GM23338 (cell line): Measurements from ENCODE around the gene POLR2F. TPM values are rescaled to one million over a fixed set of nuclear protein-coding genes. Genes with fewer than 3 reads are reported as not detected.
A peak's percentile ranks its signal among the peaks of the same experiment; 100 is the strongest.

Experiments
- ATAC-seq: fragments of 200-7000 bp; cut with Tn5 transposase; 3 replicates; pipeline ENCODE4 v1.9.1; 2020
- DNase-seq: peaks from one replicate; pipeline ENCODE4 v3.0.0-alpha.2; 2015; ENCODE audit warnings: low spot score
- H2AFZ ChIP-seq: fragments of 200-600 bp; sonication (generic); 2 replicates; pipeline ENCODE4 v1.8.0; 2016; ENCODE audit warnings: antibody characterized with exemption, mild to moderate bottlenecking, moderate library complexity
- H3F3A ChIP-seq: fragments of 200-600 bp; sonication (generic); replicated peaks from 2 replicates; pipeline ENCODE4 v1.8.0; 2017; ENCODE audit warnings: antibody characterized with exemption, mixed run types, low read depth
- H3K27ac ChIP-seq: fragments of 200-600 bp; sonication (generic); 2 replicates; pipeline ENCODE4 v1.6.1; 2016; ENCODE audit warnings: low read depth
- H3K27me3 ChIP-seq: fragments of 200-600 bp; sonication (generic); 2 replicates; pipeline ENCODE4 v1.8.0; 2016; ENCODE audit warnings: mild to moderate bottlenecking, mixed run types, moderate library complexity; ENCODE audit not compliant: insufficient read depth
- H3K36me3 ChIP-seq: fragments of 200-600 bp; sonication (generic); 2 replicates; pipeline ENCODE4 v1.8.0; 2016; ENCODE audit warnings: mild to moderate bottlenecking; ENCODE audit not compliant: insufficient read depth
- H3K4me1 ChIP-seq: fragments of 200-600 bp; sonication (generic); 2 replicates; pipeline ENCODE4 v1.8.0; 2016; ENCODE audit warnings: mild to moderate bottlenecking, moderate library complexity; ENCODE audit not compliant: insufficient read depth
- H3K4me2 ChIP-seq: fragments of 200-600 bp; sonication (generic); 2 replicates; pipeline ENCODE4 v1.7.1; 2017; ENCODE audit warnings: mixed run types
- H3K4me3 ChIP-seq: fragments of 200-600 bp; sonication (generic); 2 replicates; pipeline ENCODE4 v1.6.1; 2016; ENCODE audit warnings: mixed run types
- H3K79me2 ChIP-seq: fragments of 200-600 bp; sonication (generic); replicated peaks from 2 replicates; pipeline ENCODE4 v1.8.0; 2017; ENCODE audit warnings: mild to moderate bottlenecking; ENCODE audit not compliant: insufficient read depth
- H3K9me2 ChIP-seq: fragments of 200-600 bp; sonication (generic); 2 replicates; pipeline ENCODE4 v1.8.0; 2017; ENCODE audit not compliant: insufficient read depth
- H4K20me1 ChIP-seq: fragments of 200-600 bp; sonication (generic); replicated peaks from 2 replicates; pipeline ENCODE4 v1.8.0; 2017; ENCODE audit warnings: mild to moderate bottlenecking; ENCODE audit not compliant: insufficient read depth
- H3K27ac Mint-ChIP-seq: 2 replicates; pipeline ENCODE4 v1.8.0; 2020; ENCODE audit warnings: inconsistent platforms, mild to moderate bottlenecking, moderate library complexity, mixed read lengths
- H3K27me3 Mint-ChIP-seq: 3 replicates; pipeline ENCODE4 v1.8.0; 2022; ENCODE audit warnings: low read depth, mild to moderate bottlenecking, moderate library complexity, mixed read lengths, inconsistent platforms; ENCODE audit not compliant: insufficient read depth, poor library complexity
- H3K36me3 Mint-ChIP-seq: 3 replicates; pipeline ENCODE4 v1.8.0; 2021; ENCODE audit warnings: low read depth, mild to moderate bottlenecking, inconsistent platforms, moderate library complexity, mixed read lengths
- H3K4me1 Mint-ChIP-seq: 3 replicates; pipeline ENCODE4 v1.8.0; 2020; ENCODE audit warnings: mild to moderate bottlenecking, inconsistent platforms, mixed read lengths
- H3K4me3 Mint-ChIP-seq: 3 replicates; pipeline ENCODE4 v1.8.0; 2021; ENCODE audit warnings: moderate library complexity, mild to moderate bottlenecking, inconsistent platforms, mixed read lengths
- H3K9me3 Mint-ChIP-seq: 3 replicates; pipeline ENCODE4 v1.8.0; 2020; ENCODE audit warnings: moderate library complexity, mild to moderate bottlenecking, inconsistent platforms, mixed read lengths
- CREB1 ChIP-seq: fragments of 250-450 bp; sonication (Bioruptor Pico); IDR thresholded peaks from 2 replicates; pipeline ENCODE4 v1.5.0; 2020; ENCODE audit warnings: low read depth, mild to moderate bottlenecking, moderate library complexity
- EZH2 ChIP-seq: fragments of 200-600 bp; sonication (generic); IDR thresholded peaks from one replicate; pipeline ENCODE4 v1.8.0; 2017; ENCODE audit warnings: antibody characterized with exemption, mild to moderate bottlenecking, low read depth; ENCODE audit not compliant: unreplicated experiment
- EZH2phosphoT487 ChIP-seq: fragments of 200-600 bp; sonication (generic); IDR thresholded peaks from one replicate; pipeline ENCODE4 v1.8.1; 2018; ENCODE audit warnings: antibody characterized with exemption; ENCODE audit not compliant: unreplicated experiment
- NANOG ChIP-seq: IDR thresholded peaks from 2 replicates; pipeline ENCODE4 v1.6.1; 2016; ENCODE audit warnings: antibody characterized with exemption, borderline replicate concordance
- POLR2AphosphoS5 ChIP-seq: IDR thresholded peaks from 2 replicates; pipeline ENCODE4 v1.6.1; 2016; ENCODE audit warnings: antibody characterized with exemption, low read depth
- ZNF331 ChIP-seq: fragments of 250-450 bp; sonication (Bioruptor Pico); IDR thresholded peaks from 2 replicates; pipeline ENCODE4 v1.5.0; 2020; ENCODE audit warnings: low read depth, mild to moderate bottlenecking, moderate library complexity
- polyA plus RNA-seq: library from polyadenylated mRNA; unstranded; fragments of >200 nt; fragmentation: Nextera tagmentation; extraction: Ambion mirVana; gene quantifications from 2 replicates; pipeline ENCODE4 v1.2.1, GENCODE V29; 2016
- total RNA-seq: library from RNA; depleted of rRNA; stranded (reverse); fragments of >200 nt; shearing (Covaris generic); gene quantifications from 2 replicates; pipeline ENCODE4 v1.2.3, GENCODE V29; 2014
- TF ChIP-seq, protein P1 (sequence below): fragments of 250-450 bp; sonication (Bioruptor Pico); IDR thresholded peaks from 2 replicates; pipeline ENCODE4 v1.5.0; 2020; ENCODE audit warnings: mild to moderate bottlenecking, moderate library complexity
- TF ChIP-seq, protein P2 (sequence below): IDR thresholded peaks from 2 replicates; pipeline ENCODE4 v1.6.1; 2016; ENCODE audit warnings: antibody characterized with exemption
- TF ChIP-seq, protein P3 (sequence below): IDR thresholded peaks from one replicate; pipeline ENCODE4 v1.6.1; 2018; ENCODE audit warnings: antibody characterized with exemption; ENCODE audit not compliant: unreplicated experiment
- TF ChIP-seq, protein P4 (sequence below), 2 experiments: fragments of 200-600 bp in 1 of 2; sonication (generic) in 1 of 2; conservative IDR thresholded peaks; 2 replicates each; pipeline versions ENCODE4 v1.5.1 to v1.6.1; 2016 to 2017; ENCODE audit warnings: antibody characterized with exemption in 2 of 2, low read depth in 2 of 2, mild to moderate bottlenecking in 2 of 2, moderate library complexity in 1 of 2

Gene POLR2F
- total and polyA plus RNA-seq, 2 experiments from 2014 or later: 144 to 429 TPM

DNA sequence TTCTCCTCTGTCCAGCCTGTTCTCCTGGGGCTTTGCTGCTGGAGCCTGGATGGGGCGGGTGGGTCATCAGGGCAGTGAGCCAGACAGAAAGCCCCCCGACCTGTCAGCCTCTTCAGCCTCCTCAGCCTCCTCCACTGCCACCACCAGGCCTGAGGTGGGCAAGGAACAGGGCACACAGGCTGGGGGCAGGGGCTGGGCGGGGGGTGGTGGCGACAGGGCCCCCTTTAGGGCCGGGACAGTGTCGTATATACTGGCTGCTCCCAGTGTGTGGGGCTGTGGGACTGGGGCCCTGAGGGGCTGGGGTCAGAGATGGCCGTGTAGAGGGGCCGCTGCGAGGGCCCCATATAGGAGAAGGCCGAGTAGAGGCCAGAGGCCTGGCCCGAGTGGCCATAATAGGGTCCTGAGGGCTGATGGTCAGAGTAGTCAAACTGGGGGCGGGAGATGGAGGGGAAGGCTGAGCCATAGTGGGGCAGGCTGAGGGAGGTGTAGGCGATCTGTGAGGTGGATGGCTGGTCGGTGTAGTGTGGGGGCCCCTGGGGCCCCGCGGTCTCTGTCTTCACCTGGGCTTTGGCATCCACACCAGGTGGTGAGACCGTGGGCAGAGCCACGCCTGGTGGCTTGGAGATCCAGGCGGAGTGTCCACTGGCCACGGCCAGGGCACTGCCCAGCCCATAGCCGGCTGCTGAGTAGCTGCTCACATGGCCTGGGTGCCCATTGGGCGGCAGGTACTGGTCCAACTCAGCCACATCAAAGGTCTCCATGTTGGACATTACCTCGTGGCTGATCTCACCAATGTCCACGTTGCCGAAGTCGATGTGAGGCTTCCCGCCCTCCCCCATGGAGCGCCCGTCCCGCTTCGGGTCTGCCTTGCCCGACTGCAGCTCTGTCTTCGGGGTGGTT, 20.0 kb downstream of the POLR2F start (continued):
- TF ChIP-seq, protein P1, sequence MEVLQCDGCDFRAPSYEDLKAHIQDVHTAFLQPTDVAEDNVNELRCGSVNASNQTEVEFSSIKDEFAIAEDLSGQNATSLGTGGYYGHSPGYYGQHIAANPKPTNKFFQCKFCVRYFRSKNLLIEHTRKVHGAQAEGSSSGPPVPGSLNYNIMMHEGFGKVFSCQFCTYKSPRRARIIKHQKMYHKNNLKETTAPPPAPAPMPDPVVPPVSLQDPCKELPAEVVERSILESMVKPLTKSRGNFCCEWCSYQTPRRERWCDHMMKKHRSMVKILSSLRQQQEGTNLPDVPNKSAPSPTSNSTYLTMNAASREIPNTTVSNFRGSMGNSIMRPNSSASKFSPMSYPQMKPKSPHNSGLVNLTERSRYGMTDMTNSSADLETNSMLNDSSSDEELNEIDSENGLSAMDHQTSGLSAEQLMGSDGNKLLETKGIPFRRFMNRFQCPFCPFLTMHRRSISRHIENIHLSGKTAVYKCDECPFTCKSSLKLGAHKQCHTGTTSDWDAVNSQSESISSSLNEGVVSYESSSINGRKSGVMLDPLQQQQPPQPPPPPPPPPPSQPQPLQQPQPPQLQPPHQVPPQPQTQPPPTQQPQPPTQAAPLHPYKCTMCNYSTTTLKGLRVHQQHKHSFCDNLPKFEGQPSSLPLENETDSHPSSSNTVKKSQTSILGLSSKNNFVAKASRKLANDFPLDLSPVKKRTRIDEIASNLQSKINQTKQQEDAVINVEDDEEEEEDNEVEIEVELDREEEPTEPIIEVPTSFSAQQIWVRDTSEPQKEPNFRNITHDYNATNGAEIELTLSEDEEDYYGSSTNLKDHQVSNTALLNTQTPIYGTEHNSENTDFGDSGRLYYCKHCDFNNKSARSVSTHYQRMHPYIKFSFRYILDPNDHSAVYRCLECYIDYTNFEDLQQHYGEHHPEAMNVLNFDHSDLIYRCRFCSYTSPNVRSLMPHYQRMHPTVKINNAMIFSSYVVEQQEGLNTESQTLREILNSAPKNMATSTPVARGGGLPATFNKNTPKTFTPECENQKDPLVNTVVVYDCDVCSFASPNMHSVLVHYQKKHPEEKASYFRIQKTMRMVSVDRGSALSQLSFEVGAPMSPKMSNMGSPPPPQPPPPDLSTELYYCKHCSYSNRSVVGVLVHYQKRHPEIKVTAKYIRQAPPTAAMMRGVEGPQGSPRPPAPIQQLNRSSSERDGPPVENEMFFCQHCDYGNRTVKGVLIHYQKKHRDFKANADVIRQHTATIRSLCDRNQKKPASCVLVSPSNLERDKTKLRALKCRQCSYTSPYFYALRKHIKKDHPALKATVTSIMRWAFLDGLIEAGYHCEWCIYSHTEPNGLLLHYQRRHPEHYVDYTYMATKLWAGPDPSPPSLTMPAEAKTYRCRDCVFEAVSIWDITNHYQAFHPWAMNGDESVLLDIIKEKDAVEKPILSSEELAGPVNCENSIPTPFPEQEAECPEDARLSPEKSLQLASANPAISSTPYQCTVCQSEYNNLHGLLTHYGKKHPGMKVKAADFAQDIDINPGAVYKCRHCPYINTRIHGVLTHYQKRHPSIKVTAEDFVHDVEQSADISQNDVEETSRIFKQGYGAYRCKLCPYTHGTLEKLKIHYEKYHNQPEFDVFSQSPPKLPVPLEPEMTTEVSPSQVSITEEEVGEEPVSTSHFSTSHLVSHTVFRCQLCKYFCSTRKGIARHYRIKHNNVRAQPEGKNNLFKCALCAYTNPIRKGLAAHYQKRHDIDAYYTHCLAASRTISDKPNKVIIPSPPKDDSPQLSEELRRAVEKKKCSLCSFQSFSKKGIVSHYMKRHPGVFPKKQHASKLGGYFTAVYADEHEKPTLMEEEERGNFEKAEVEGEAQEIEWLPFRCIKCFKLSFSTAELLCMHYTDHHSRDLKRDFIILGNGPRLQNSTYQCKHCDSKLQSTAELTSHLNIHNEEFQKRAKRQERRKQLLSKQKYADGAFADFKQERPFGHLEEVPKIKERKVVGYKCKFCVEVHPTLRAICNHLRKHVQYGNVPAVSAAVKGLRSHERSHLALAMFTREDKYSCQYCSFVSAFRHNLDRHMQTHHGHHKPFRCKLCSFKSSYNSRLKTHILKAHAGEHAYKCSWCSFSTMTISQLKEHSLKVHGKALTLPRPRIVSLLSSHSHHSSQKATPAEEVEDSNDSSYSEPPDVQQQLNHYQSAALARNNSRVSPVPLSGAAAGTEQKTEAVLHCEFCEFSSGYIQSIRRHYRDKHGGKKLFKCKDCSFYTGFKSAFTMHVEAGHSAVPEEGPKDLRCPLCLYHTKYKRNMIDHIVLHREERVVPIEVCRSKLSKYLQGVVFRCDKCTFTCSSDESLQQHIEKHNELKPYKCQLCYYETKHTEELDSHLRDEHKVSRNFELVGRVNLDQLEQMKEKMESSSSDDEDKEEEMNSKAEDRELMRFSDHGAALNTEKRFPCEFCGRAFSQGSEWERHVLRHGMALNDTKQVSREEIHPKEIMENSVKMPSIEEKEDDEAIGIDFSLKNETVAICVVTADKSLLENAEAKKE (CRISPR knock-in tag): no peak
- TF ChIP-seq ZNF331 (CRISPR knock-in tag): no peak
- TF ChIP-seq EZH2phosphoT487: no peak
- TF ChIP-seq POLR2AphosphoS5: no peak

DNA sequence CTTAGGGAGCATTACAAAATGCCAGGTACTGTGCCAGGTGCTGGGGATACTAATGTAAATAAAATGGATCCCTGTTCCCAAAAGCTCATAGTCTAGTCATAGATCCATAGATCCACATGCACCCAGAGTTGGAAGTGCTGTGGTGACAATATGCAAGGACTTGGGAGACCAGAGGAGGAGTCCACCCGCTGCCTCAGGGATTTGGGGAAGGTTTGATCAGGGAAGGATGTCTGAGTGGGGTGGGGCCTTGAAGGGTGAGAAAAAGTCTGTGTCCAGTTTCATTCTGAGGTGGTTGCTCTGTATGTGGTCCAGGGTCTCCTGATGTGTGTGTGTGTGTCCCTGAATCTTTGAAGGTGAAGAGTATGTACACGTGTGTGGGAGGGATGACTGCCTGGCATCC, 21.7 kb downstream of the POLR2F start:
- no peak overlapping the region for H2AFZ ChIP-seq
- Mint-ChIP-seq H3K4me3 (no peak overlapping the region), H3K27ac (peak overlapping the region; percentile 28; the same call in 1 of the 2 replicates), H3K9me3 (no peaks in the 10 kb centered on the region; the same call in 2 of the 3 replicates), H3K27me3 (peaks cover 14% of the 10 kb centered on the region), H3K4me1 (peaks cover 22% of the 10 kb centered on the region), H3K36me3 (no peaks in the 10 kb centered on the region)
- peaks cover 17% of the 10 kb centered on the region for H3K4me1 ChIP-seq
- H3K9me2 ChIP-seq: no peaks in the 10 kb centered on the region
- peaks cover 4% of the 10 kb centered on the region; the same call in 1 of the 2 replicates for H3F3A ChIP-seq
- no peak overlapping the region for H3K27ac ChIP-seq
- no peak overlapping the region for H3K4me2 ChIP-seq
- no peaks in the 10 kb centered on the region for H3K36me3 ChIP-seq
- no peak overlapping the region for H3K4me3 ChIP-seq
- no peaks in the 10 kb centered on the region for H3K79me2 ChIP-seq
- ATAC-seq (no peak), DNase-seq (no peak)
- TF ChIP-seq, protein P2, sequence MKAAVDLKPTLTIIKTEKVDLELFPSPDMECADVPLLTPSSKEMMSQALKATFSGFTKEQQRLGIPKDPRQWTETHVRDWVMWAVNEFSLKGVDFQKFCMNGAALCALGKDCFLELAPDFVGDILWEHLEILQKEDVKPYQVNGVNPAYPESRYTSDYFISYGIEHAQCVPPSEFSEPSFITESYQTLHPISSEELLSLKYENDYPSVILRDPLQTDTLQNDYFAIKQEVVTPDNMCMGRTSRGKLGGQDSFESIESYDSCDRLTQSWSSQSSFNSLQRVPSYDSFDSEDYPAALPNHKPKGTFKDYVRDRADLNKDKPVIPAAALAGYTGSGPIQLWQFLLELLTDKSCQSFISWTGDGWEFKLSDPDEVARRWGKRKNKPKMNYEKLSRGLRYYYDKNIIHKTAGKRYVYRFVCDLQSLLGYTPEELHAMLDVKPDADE: no peak
- TF ChIP-seq EZH2phosphoT487 (no peak), NANOG (no peak), POLR2AphosphoS5 (no peak), CREB1 (CRISPR knock-in tag) (no peak), EZH2 (no peak), ZNF331 (CRISPR knock-in tag) (no peak)
- TF ChIP-seq, protein P3, sequence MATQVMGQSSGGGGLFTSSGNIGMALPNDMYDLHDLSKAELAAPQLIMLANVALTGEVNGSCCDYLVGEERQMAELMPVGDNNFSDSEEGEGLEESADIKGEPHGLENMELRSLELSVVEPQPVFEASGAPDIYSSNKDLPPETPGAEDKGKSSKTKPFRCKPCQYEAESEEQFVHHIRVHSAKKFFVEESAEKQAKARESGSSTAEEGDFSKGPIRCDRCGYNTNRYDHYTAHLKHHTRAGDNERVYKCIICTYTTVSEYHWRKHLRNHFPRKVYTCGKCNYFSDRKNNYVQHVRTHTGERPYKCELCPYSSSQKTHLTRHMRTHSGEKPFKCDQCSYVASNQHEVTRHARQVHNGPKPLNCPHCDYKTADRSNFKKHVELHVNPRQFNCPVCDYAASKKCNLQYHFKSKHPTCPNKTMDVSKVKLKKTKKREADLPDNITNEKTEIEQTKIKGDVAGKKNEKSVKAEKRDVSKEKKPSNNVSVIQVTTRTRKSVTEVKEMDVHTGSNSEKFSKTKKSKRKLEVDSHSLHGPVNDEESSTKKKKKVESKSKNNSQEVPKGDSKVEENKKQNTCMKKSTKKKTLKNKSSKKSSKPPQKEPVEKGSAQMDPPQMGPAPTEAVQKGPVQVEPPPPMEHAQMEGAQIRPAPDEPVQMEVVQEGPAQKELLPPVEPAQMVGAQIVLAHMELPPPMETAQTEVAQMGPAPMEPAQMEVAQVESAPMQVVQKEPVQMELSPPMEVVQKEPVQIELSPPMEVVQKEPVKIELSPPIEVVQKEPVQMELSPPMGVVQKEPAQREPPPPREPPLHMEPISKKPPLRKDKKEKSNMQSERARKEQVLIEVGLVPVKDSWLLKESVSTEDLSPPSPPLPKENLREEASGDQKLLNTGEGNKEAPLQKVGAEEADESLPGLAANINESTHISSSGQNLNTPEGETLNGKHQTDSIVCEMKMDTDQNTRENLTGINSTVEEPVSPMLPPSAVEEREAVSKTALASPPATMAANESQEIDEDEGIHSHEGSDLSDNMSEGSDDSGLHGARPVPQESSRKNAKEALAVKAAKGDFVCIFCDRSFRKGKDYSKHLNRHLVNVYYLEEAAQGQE: no peak
- TF ChIP-seq, protein P4, sequence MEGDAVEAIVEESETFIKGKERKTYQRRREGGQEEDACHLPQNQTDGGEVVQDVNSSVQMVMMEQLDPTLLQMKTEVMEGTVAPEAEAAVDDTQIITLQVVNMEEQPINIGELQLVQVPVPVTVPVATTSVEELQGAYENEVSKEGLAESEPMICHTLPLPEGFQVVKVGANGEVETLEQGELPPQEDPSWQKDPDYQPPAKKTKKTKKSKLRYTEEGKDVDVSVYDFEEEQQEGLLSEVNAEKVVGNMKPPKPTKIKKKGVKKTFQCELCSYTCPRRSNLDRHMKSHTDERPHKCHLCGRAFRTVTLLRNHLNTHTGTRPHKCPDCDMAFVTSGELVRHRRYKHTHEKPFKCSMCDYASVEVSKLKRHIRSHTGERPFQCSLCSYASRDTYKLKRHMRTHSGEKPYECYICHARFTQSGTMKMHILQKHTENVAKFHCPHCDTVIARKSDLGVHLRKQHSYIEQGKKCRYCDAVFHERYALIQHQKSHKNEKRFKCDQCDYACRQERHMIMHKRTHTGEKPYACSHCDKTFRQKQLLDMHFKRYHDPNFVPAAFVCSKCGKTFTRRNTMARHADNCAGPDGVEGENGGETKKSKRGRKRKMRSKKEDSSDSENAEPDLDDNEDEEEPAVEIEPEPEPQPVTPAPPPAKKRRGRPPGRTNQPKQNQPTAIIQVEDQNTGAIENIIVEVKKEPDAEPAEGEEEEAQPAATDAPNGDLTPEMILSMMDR (conservative IDR thresholded peaks at IDR 0.05; ENCODE audit: low read depth in 2 of 2): no peak
- no peaks in the 10 kb centered on the region for H3K27me3 ChIP-seq
- H4K20me1 ChIP-seq: peaks cover 8% of the 10 kb centered on the region; the same call in 1 of the 2 replicates
